ENCODE data around the gene CACNA1B.
"Not testable (repeated sequence)": the region's sequence is repeated elsewhere in the genome, so short reads cannot be mapped to it uniquely, and the experiment has no call there.

Gene CACNA1B

GRCh38 chr9:137866226-137867141, 11.1 kb upstream of the CACNA1B start:
- no peak for DNase-seq

GRCh38 chr9:137870432-137870831, 7.2 kb upstream of the CACNA1B start:
- DNase-seq = no peak

- no peak for DNase-seq
Measured at GRCh38 chr9:137872296-137872695, 5.3 kb upstream of the CACNA1B start.

- no peak for DNase-seq
Measured at GRCh38 chr9:137873408-137873807, 4.2 kb upstream of the CACNA1B start.

- DNase-seq = no peak
Measured at GRCh38 chr9:137873858-137874362, 3.7 kb upstream of the CACNA1B start.

- DNase-seq = no peak
Measured at GRCh38 chr9:137875354-137875753, 2.2 kb upstream of the CACNA1B start.

- DNase-seq = no peak
Measured at GRCh38 chr9:137875846-137876245, 1.7 kb upstream of the CACNA1B start.

- DNase-seq = no peak
Measured at GRCh38 chr9:137876269-137876668, 1.3 kb upstream of the CACNA1B start.

- no peak for DNase-seq
Measured at GRCh38 chr9:137876781-137877386, 698 bp upstream of the CACNA1B start.

GRCh38 chr9:137878146-137878941, 762 bp downstream of the CACNA1B start:
- no peak for DNase-seq

GRCh38 chr9:137879052-137879451, 1.5 kb downstream of the CACNA1B start:
- no peak for DNase-seq

GRCh38 chr9:137879566-137880150, 2.1 kb downstream of the CACNA1B start:
- DNase-seq = no peak

GRCh38 chr9:137880160-137880975, 2.8 kb downstream of the CACNA1B start:
- DNase-seq = no peak

GRCh38 chr9:137880976-137881530, 3.5 kb downstream of the CACNA1B start:
- DNase-seq = no peak

- DNase-seq = no peak
Measured at GRCh38 chr9:137881591-137882505, 4.3 kb downstream of the CACNA1B start.

- no peak for DNase-seq
Measured at GRCh38 chr9:137882506-137882821, 4.9 kb downstream of the CACNA1B start.

- not testable (repeated sequence) for DNase-seq
Measured at GRCh38 chr9:137883977-137884376, 6.4 kb downstream of the CACNA1B start.

- not testable (repeated sequence) for DNase-seq
Measured at GRCh38 chr9:137884547-137884946, 7.0 kb downstream of the CACNA1B start.

- DNase-seq = not testable (repeated sequence)
Measured at GRCh38 chr9:137885121-137885520, 7.5 kb downstream of the CACNA1B start.

- not testable (repeated sequence) for DNase-seq
Measured at GRCh38 chr9:137888621-137889020, 11.0 kb downstream of the CACNA1B start.

- not testable (repeated sequence) for DNase-seq
Measured at GRCh38 chr9:137889966-137890365, 12.4 kb downstream of the CACNA1B start.

Measured in NCI-H1694 (cell line).